Adrenal gland (tissue), 12 donors: ENCODE data around the gene SLC15A1. TPM values are rescaled to one million over a fixed set of nuclear protein-coding genes. Genes with fewer than 3 reads are reported as not detected.
A peak's percentile ranks its signal among the peaks of the same experiment; 100 is the strongest.

Experiments used
- DNase-seq, 7 donors: peaks; one replicate each; pipeline ENCODE4 v3.0.0-alpha.2; 2019 to 2020
- H3K27ac ChIP-seq, 5 donors: fragments of 200-600 bp; sonication (generic) in 4 of 5; 1 replicate in 3 of 5; 2 replicates in 2 of 5; pipeline versions ENCODE4 v1.5.1 to v1.8.0; 2016 to 2020; ENCODE audit warnings: mild to moderate bottlenecking in 1 of 5
- H3K27me3 ChIP-seq: fragments of 200-600 bp; 2 replicates; pipeline ENCODE4 v1.8.0; 2021
- H3K36me3 ChIP-seq, 2 donors: fragments of 200-600 bp; replicated peaks in 1 of 2; 1 replicate in 1 of 2; 2 replicates in 1 of 2; pipeline versions ENCODE4 v1.5.1 to v1.8.0; 2018 to 2022
- H3K4me1 ChIP-seq, 2 donors: fragments of 200-600 bp; replicated peaks in 1 of 2; 1 replicate in 1 of 2; 2 replicates in 1 of 2; pipeline versions ENCODE4 v1.5.1 to v1.8.0; 2018 to 2021
- H3K4me3 ChIP-seq, 4 donors: fragments of 200-600 bp; sonication (generic) in 3 of 4; one replicate each; pipeline ENCODE4 v1.5.1; 2016 to 2018
- H3K9me3 ChIP-seq, 3 donors: fragments of 200-600 bp; sonication (generic) in 1 of 3; replicated peaks in 1 of 3; 1 replicate in 2 of 3; 2 replicates in 1 of 3; pipeline versions ENCODE4 v1.5.1 to v1.8.0; 2016 to 2021
- CTCF ChIP-seq, 6 experiments: fragments of 450-650 bp in 4 of 6; fragments of 200-600 bp in 2 of 6; sonication (generic) in 1 of 6; IDR thresholded peaks; 1 replicate in 5 of 6; 2 replicates in 1 of 6; pipeline versions ENCODE4 v1.5.1 to v1.8.0; 2016 to 2021; ENCODE audit warnings: antibody characterized with exemption in 6 of 6, mild to moderate bottlenecking in 2 of 6, moderate library complexity in 1 of 6
- POLR2A ChIP-seq, 2 donors: fragments of 450-650 bp; IDR thresholded peaks; one replicate each; pipeline ENCODE4 v1.6.1; 2017; ENCODE audit warnings: antibody characterized with exemption in 2 of 2, mild to moderate bottlenecking in 2 of 2, moderate library complexity in 1 of 2
- WGBS, 4 donors: extraction: QIAGEN DNeasy Blood & Tissue Kit in 2 of 4; methylation state at CpG; one replicate each; pipeline versions ENCODE4 v1.1.5 to v1.1.7; 2013 to 2017; 5-methylcytosine and 5-hydroxymethylcytosine counted together
- intact Hi-C, 2 donors: fragments of 100-400 bp; cut with DNase I; formaldehyde crosslinking; loops; one replicate each; pipeline versions ENCODE4 v1.14.1 to v1.15.0; 2022 to 2023
- polyA plus RNA-seq, 3 donors: library from polyadenylated mRNA; stranded (reverse); fragments of 200-250 nt in 2 of 3; fragments of 350-450 nt in 1 of 3; fragmentation: Illumina TruSeq in 1 of 3; extraction: RNeasy Lipid Tissue Mini Kit (QIAGEN cat#74804) in 1 of 3; gene quantifications; one replicate each; pipeline ENCODE4 v1.2.3, GENCODE V29; 2013 to 2014
- total RNA-seq, 9 donors: library from RNA; depleted of rRNA in 4 of 9; stranded (reverse); fragments of >200 nt in 4 of 9; fragments of 120-200 nt in 1 of 9; fragmentation: NEBNext Ultra II Directional in 1 of 9; extraction: Animal tissue kit (Norgen Biotek cat#: 25700) in 1 of 9; gene quantifications; one replicate each; pipeline versions ENCODE4 v1.1.0 to v1.2.4, GENCODE V29; 2013 to 2023
- donor health status: healthy with polysubstance abuse.
- donor health status: Bipolar disorder and iron deficiency.
- donor health status: DM: yes; HTN: yes; CAD: no.
- donor health status: DM: no; HTN: no; CAD: no.
- donor health status: DM: no; HTN: no; CAD: no.
- donor health status: DM: yes; HTN: yes; CAD: no.

Gene SLC15A1
- total and polyA plus RNA-seq, 12 donors: 0.06 to 0.17 (median 0.07) TPM; not detected in 8

DNA sequence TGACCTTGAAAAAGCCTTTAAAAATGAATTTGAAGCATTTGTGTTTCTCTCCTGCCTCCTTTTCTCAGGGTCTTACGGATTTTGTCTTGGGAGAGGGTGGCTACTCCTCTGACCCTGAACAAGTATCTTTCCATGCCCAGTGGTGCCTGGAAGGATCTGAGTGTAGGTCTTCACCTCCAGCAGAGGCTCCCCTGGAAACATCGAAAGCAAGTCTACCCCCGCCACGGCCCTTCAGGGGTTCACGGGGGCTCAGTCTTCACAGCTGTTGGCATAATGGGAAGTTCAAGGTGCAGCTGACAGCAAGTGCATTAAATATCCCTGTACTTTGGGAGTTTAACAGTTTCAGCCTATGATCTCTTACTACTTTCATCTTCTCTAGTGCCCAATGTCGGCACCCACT, 42.7 kb upstream of the SLC15A1 start:
- 93 to 97% (median 96%) methylated on average over 4 to 6 of the region's 6 CpGs for WGBS, 4 donors
- Histone ChIP-seq H3K36me3 (no peaks in the 10 kb centered on the region), H3K4me3 (no peak overlapping the region), H3K9me3 (no peaks in the 10 kb centered on the region), H3K27ac (no peak overlapping the region), H3K4me1 (no peaks in the 10 kb centered on the region), H3K27me3 (no peaks in the 10 kb centered on the region)
- peak in 1 of 7 donors; percentile 20 for DNase-seq
- TF ChIP-seq POLR2A (IDR thresholded peaks at IDR 0.05) (no peak), CTCF (IDR thresholded peaks at IDR 0.05) (no peak)
- intact Hi-C loops: no loop called here

- Histone ChIP-seq H3K9me3 (no peaks in the 10 kb centered on the region), H3K27me3 (no peaks in the 10 kb centered on the region), H3K36me3 (no peaks in the 10 kb centered on the region), H3K27ac (no peak overlapping the region), H3K4me3 (no peak overlapping the region), H3K4me1 (no peaks in the 10 kb centered on the region)
- intact Hi-C loops: no loop called here
- DNase-seq: peak in 1 of 7 donors; percentile 29
- WGBS, 4 donors: 94 to 95% (median 95%) methylated on average over 12 of the region's 12 CpGs
- TF ChIP-seq POLR2A (IDR thresholded peaks at IDR 0.05): no peak
- no peak for TF ChIP-seq CTCF (IDR thresholded peaks at IDR 0.05)
These were observed 42.0 kb upstream of the SLC15A1 start for GRCh38 chr13:98794498-98794897.

GRCh38 chr13:98792785-98793495, 40.5 kb upstream of the SLC15A1 start:
- no peaks in the 10 kb centered on the region for H3K36me3 ChIP-seq
- no peaks in the 10 kb centered on the region for H3K9me3 ChIP-seq
- WGBS, 4 donors: 89 to 92% (median 90%) methylated on average over 11 of the region's 11 CpGs
- H3K4me1 ChIP-seq: no peaks in the 10 kb centered on the region
- no peak overlapping the region for H3K27ac ChIP-seq
- H3K4me3 ChIP-seq: no peak overlapping the region
- intact Hi-C loops: no loop called here
- no peaks in the 10 kb centered on the region for H3K27me3 ChIP-seq
- TF ChIP-seq CTCF (IDR thresholded peaks at IDR 0.05): no peak
- TF ChIP-seq POLR2A (IDR thresholded peaks at IDR 0.05): no peak
- peak in 1 of 7 donors; percentile 33 for DNase-seq

DNA sequence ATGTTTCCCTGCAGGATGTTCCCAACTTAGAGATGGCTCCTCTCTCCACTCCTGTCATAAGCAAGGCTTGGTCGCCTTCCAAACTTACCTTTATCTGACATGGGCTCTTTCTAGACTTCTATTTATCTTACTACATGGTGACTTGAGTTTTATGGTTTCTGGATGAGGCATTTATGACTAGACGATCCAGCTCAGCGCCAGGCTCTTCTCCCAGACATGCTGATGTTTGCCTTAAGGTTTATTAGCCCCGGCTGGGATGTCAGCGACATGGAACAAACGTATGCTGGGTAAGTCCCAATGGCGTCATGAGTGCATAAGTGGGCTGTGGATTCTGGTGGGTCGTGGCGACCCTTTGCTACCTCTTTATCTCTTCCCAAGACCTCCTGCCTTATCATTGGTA, 39.8 kb upstream of the SLC15A1 start:
- no peak overlapping the region for H3K4me3 ChIP-seq
- peak in 1 of 7 donors; percentile 15 for DNase-seq
- no peaks in the 10 kb centered on the region for H3K9me3 ChIP-seq
- intact Hi-C loops: no loop called here
- H3K36me3 ChIP-seq: no peaks in the 10 kb centered on the region
- no peak for TF ChIP-seq POLR2A (IDR thresholded peaks at IDR 0.05)
- TF ChIP-seq CTCF (IDR thresholded peaks at IDR 0.05): no peak
- WGBS, 4 donors: 81 to 91% (median 87%) methylated on average over 9 of the region's 9 CpGs
- H3K27me3 ChIP-seq: no peaks in the 10 kb centered on the region
- H3K4me1 ChIP-seq: no peaks in the 10 kb centered on the region
- no peak overlapping the region for H3K27ac ChIP-seq
